ENCODE results near the gene GOLGA1.

DNA sequence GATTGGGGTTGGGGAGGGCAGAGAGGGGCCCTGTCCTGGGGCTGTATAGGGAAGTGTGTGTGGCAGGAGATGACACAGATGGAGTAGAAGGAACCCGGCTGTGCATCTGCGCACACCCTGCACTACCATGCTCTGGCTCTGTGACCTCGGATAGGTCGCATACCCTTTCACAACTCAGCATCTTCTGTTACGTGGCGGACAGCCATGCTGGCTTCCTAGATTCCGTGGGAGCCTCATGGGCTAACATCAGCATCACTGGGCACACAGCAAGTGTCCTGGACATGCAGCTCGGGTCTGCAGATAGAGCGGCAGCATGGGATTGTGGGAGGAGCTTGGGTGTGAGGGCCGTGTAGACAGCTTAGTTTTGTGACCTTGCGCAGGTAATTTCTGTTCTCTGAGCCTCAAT, 69.7 kb downstream of the GOLGA1 start:
- TF ChIP-seq, protein P1, sequence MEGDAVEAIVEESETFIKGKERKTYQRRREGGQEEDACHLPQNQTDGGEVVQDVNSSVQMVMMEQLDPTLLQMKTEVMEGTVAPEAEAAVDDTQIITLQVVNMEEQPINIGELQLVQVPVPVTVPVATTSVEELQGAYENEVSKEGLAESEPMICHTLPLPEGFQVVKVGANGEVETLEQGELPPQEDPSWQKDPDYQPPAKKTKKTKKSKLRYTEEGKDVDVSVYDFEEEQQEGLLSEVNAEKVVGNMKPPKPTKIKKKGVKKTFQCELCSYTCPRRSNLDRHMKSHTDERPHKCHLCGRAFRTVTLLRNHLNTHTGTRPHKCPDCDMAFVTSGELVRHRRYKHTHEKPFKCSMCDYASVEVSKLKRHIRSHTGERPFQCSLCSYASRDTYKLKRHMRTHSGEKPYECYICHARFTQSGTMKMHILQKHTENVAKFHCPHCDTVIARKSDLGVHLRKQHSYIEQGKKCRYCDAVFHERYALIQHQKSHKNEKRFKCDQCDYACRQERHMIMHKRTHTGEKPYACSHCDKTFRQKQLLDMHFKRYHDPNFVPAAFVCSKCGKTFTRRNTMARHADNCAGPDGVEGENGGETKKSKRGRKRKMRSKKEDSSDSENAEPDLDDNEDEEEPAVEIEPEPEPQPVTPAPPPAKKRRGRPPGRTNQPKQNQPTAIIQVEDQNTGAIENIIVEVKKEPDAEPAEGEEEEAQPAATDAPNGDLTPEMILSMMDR (IDR thresholded peaks at IDR 0.05; ENCODE audit: poor library complexity, severe bottlenecking): no peak
- TF ChIP-seq EZH2 (IDR thresholded peaks at IDR 0.05; ENCODE audit: borderline replicate concordance, insufficient read depth, low read length, poor library complexity, severe bottlenecking) (no peak), POLR2AphosphoS5 (IDR thresholded peaks at IDR 0.05) (no peak), EP300 (conservative IDR thresholded peaks at IDR 0.05; ENCODE audit: poor library complexity, severe bottlenecking) (no peak)
